ENCODE measurements around the gene EIF4EBP2. TPM values are rescaled to one million over a fixed set of nuclear protein-coding genes. Genes with fewer than 3 reads are reported as not detected.

EIF4EBP2 gene
- total RNA-seq, 1 experiment from 2014 or later = 24.2 TPM

DNA sequence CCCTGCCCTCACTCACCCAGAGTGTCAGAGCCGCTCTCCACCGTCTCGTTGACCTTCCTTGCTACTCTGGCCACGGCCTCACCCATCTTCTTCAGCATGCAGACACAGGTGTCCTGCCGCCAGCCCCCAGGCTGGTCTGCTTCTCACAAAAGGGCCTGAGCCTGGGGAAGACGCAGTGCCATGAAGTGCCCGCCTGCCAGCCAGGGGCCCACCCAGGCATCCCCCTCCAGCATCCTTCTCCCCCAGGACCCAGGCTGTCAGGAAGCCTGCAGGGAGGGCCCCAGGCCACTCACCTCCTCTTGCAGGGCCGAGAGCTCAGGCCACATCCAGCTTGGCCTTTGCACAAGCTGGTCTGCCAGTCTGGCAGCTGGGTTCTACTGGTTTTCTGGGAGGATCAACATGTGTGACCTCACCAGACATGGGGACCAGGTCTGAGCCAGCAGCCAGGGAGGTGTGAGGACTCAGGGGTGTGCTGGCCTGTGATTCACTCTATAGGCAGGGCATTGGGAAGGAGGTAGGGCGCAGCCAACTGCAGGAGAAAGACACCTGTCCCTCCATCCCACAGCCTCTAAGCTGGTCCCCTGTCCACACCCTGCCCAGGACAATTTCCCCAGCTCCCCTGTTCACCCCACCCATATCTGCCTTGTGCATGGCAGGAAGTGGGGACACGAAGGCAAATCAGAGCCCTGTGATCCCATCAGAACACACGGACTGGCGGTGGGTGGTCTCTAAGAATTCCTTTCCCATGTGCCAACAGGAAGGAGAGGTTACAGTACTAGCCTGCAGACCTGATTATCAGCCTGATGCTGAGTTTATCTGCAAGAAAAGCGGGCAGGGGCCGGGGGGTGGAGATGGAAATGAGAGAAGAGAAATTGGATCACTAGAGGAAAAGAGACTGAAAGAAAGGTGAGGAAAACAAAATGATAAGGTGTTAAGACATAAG lies 27.2 kb upstream of the EIF4EBP2 start:
- peak; percentile 88 for DNase-seq (ENCODE audit: low read depth)

DNA sequence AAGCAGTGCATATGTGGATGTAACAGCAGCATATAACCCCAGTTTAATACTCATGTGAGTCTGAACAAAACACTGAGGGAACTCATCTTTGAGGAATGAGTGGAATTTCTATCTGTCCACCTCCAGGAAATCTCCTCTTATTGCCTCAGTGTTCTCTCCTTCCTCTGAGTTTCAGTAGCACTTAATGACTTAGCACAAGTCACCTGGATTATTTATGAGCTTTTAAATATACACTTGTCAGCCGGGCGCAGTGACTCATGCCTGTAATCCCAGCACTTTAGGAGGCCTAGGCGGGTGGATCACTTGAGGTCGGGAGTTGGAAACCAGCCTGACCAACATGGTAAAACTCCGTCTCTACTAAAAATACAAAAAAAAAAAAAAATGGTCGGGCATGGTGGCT lies 25.8 kb upstream of the EIF4EBP2 start:
- peak; percentile 97 for DNase-seq (ENCODE audit: low read depth)

DNA sequence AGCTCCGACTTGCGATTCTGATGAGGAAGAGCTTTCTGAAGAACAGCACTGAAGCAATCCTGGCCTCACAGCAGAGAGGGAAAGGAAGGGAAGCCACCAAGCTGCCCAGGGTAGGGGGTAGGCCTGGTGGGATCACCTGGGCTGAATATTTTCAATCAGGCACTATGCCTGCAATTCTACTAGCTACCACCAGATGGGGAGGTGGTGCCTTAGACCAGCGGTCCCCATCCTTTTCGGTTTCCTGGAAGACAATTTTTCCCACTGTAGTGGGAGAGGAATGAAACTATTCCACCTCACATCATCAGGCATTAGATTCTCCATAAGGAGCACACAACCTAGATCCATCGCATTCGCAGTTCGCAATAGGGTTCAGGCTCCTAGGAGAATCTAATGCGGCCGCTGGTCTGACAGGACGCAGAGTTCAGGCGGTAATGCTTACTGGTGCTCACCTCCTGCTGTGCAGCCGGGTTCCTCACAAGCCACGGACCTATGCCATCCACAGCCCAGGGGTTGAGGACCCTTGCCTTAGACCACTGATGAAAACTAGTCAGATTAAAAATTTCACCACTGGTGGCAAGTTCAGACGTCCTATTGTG lies 24.3 kb upstream of the EIF4EBP2 start:
- DNase-seq (ENCODE audit: low read depth) = no peak

GRCh38 chr10:70380350-70381135 lies 23.4 kb upstream of the EIF4EBP2 start:
- DNase-seq (ENCODE audit: low read depth) = no peak

DNA sequence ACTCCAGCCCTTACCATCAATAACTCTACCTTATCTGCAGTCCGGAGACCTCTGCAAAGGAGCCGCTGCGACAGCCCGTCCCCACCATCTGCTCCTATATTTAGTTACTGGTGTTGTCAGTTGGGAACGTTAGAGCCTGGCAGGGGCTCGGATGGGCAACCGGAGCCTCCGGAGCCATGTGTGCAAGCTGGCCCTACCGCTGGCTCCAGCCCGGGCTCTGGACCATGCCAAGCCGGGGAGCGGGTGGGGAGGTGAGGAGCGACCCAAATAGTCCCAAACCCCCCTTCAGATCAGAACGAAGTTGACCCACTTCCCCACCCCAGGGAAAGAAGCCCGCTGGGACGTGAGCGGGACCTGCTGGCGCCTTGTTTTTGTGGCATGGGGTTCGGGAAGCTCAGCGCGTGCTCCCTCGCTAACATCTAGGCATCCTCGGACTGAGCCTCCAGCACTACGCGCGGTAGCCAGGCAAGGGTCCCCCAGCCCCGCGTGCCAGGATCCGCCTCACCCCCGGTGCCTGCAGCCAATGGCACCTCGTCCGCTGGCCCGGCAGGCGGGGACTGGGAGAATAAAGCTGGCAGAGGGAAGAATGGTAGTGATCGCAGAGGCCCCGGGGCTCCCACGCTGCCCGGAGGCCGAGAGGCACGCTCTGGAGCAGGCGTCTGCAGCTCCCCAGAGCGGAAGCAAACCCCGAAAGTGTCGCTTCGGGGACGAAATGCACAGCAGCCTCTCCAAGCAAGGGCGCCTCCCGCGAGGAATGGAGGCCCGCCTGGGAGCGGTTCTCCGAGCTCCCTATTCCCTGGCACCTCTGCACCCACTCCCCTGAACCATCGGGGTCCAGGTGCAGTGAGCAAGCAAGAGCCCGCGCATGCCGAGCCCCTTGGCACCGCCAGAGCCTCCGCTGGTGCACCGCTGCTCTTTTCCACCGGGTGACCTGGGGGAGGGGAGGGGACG lies 22.2 kb upstream of the EIF4EBP2 start:
- peak; percentile 23 for DNase-seq (ENCODE audit: low read depth)

- no peak for DNase-seq (ENCODE audit: low read depth)
Observed at GRCh38 chr10:70391654-70392053, 12.3 kb upstream of the EIF4EBP2 start.

DNA sequence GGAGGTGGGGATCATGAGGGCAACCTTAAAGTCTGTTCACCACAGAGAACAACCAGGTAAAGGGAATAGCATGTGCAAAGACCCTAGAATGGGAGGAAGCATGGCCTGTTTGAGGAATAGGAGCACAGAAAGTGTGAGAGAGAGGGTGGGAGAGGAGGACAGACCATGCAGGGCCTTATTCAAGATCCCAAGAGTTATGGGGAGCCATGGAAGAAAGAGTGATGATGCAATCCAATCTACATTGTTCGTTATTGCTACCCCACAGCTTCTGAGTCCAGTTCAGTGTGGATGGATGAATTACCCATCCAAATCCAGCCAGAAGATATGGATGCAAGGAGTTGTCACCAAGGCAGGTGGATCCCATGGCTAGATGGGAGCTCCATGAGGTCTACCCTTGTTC lies 7.8 kb upstream of the EIF4EBP2 start:
- no peak for DNase-seq (ENCODE audit: low read depth)

GRCh38 chr10:70399177-70399576 lies 4.8 kb upstream of the EIF4EBP2 start:
- no peak for DNase-seq (ENCODE audit: low read depth)

GRCh38 chr10:70403483-70404035 lies 386 bp upstream of the EIF4EBP2 start:
- no peak for DNase-seq (ENCODE audit: low read depth)

DNA sequence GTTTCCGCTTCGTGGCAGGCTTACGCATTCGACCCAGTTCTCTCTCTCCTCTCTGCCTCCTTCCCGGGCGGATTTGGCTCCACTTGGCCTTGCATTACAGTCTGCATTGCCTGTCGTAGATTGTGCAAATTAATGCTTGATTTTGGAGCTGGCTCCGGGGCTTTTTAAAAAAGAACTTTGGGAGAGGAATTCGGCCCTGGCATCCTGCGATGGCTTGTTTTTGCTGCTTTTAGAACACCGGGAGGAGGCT lies 767 bp downstream of the EIF4EBP2 start:
- peak; percentile 5 for DNase-seq (ENCODE audit: low read depth)

GRCh38 chr10:70405037-70405824 lies 1.3 kb downstream of the EIF4EBP2 start:
- DNase-seq (ENCODE audit: low read depth) = peak; percentile 84

- no peak for DNase-seq (ENCODE audit: low read depth)
Observed at GRCh38 chr10:70409772-70410171, 5.8 kb downstream of the EIF4EBP2 start.

DNA sequence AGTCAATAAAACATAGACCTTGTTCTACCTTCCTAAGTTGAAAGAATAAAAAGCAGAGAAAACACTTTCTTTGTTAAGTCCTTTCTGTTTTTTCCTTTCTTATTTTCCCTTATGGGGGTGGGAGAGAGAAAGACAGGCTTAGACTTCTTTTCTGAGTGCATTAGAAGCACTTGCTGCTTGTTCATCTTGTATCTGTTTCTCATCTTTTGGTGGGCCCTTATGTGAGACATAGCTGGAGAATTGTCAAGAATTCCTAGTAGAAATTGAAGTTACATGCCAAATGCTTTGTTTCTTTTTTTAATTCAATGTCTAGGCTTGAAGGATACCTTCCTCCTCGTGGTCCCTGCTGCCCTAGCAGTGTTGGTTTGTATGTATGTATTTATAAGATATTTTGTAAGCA lies 6.7 kb downstream of the EIF4EBP2 start:
- no peak for DNase-seq (ENCODE audit: low read depth)

DNA sequence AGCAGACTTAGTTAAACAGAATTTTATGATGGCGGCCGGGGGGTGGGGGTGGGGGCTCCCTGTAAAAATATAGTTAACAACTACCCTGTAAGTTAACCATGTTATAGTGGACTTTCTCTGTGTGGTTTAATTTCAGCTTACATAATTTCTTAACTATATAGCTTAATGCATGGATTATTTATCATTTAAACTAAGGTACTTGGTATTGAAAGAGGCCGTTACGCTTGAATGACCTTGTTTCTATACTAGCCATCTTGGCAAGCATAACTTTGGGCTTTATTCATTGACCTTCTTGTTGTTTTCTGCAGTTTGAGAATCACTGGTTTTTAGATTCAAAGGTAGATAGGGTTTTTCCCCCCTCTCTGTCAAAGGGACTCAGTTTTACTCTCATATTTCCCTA lies 8.4 kb downstream of the EIF4EBP2 start:
- DNase-seq (ENCODE audit: low read depth) = no peak

GRCh38 chr10:70417568-70417967 lies 13.6 kb downstream of the EIF4EBP2 start:
- no peak for DNase-seq (ENCODE audit: low read depth)

DNA sequence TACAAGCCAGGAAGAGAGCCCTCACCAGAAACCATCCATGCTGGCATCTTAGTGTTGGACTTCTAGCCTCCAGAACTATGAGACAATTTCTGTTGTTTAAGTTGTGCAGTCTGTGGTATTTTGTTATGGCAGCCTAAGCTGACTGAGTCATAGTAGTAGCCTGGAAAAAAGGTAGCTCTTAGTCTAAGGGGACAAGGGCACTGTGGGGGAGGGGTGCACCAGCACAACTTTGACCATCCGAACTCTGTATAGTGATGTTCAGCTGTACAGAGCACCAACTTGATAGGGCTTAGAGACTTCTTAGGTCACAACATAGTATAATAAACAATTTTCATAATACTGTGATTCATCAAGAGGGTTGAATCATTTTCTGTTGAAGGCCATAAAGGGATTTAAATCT lies 14.3 kb downstream of the EIF4EBP2 start:
- DNase-seq (ENCODE audit: low read depth) = peak; percentile 60

DNA sequence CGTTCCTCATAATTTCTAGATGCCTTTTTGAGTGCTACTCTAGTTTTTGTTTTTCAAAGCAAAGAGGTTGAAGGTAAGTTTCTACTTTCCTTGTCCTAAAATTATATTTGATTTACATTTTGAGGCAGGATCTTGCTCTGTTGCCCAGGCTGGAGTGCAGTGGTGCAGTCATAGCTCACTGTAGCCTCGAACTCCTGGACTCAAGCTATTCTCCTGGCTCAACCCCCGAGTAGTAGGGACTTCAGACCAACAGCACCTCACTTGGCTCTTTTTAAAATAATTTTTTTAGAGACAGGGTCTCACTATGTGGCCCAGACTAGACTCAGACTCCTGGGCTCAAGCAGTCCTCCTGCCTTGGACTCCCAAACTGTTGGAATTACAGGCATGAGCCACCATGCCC lies 14.8 kb downstream of the EIF4EBP2 start:
- no peak for DNase-seq (ENCODE audit: low read depth)

- no peak for DNase-seq (ENCODE audit: low read depth)
Observed at GRCh38 chr10:70424320-70424719, 20.4 kb downstream of the EIF4EBP2 start.

GRCh38 chr10:70425096-70425495 lies 21.2 kb downstream of the EIF4EBP2 start:
- DNase-seq (ENCODE audit: low read depth) = no peak

DNA sequence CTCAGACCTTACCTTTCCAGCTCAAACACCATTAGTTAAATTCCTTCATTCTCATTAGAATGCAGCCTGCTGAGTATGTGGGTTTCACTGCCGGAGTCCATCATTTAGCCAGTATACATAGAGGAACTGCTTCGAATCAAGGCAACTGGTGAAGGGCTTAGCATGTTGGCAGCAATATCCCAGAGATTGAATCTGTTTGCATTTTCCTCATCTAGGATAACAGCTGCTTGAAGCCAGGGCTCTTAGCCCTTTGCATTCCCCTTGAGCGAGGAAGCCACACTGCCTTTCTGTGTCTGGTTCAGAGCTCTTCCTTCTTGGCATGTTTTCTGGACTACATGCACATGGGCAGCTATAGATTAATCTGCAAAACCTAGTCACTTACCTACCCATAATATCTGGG lies 22.9 kb downstream of the EIF4EBP2 start:
- no peak for DNase-seq (ENCODE audit: low read depth)

Data from HT1080 (cell line).